ENCODE data around the gene CABP4.

DNA sequence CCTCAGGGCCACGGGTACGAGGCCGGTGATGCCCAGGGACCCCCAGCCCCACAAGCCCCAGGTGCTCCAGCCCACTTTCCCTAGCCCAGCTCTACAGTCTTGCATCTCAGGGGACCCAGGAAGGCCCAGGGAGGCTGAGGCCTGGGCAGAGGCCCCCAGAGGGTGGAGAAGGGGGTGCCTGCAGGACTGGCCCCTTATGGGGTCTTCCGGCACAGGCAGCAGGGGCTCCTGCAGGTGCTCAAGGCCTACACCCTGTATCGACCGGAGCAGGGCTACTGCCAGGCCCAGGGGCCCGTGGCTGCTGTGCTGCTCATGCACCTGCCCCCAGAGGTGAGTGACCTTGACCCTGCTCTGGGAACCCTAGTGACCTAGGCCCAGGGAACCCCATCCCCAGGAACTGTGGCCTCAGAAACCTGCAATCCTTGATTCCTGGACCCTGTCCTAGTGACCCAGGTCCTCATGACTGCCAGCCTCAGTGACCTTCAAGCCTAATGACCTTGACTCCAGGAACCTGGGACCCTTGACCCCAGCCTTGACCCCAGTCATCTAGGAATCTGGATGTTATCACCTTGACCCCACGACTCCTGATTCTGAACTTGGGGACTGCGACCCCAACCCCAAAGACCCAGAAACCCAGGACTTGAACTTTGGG, 49.3 kb upstream of the CABP4 start:
- TF ChIP-seq POLR2A (IDR thresholded peaks at IDR 0.05) (no peak), CTCF (IDR thresholded peaks at IDR 0.05) (no peak)
